Measurements from ENCODE around the gene FBXL20. TPM values are rescaled to one million over a fixed set of nuclear protein-coding genes. Genes with fewer than 3 reads are reported as not detected.

The FBXL20 gene
- total and polyA plus RNA-seq, 2 of the 8 experiments (the other 6 are each of a cell fraction or from before 2014, with no cell fraction given), result 5.5 to 11.0 TPM

DNA sequence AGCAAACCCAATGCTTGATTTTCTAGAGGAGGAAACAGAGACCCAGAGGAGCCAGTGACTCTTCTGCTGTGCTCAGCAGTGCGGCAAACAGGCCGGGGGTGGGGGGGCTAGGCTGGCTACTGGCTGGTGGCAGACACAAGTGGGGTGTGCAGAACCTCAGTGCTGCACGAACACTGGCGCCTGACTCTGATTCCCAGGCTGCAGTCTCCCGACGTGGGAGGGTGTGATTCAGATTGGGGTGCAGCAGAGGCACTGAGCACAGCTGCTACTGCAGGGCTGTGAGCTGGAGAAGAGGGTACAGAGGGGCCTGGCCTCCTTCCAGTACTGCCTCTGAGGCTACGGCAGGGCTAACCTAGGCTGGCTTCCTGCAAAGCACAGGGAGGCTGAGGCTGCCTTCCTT is 193.3 kb downstream of the FBXL20 start:
- peak overlapping the region; percentile 87; the same call in 1 of the 2 replicates for H2BK20ac ChIP-seq (ENCODE audit: low read length)
- peaks cover 0 to 5% of the 10 kb centered on the region in 2 experiments for H4K20me1 ChIP-seq (replicated peaks in 1 of 2; ENCODE audit: control insufficient read depth in 1 of 2, insufficient read depth in 2 of 2, low read length in 2 of 2)
- no peaks in the 10 kb centered on the region for H3K79me2 ChIP-seq (ENCODE audit: control insufficient read depth in 1 of 2, insufficient read depth in 2 of 2, low read length in 2 of 2)
- H4K8ac ChIP-seq (ENCODE audit: extremely low read depth, insufficient read depth, low read length), result peak overlapping the region; percentile 23; the same call in 1 of the 2 replicates
- no peaks in the 10 kb centered on the region for H3K9me3 ChIP-seq (ENCODE audit: insufficient read depth in 2 of 2, low read depth in 1 of 2, low read length in 1 of 2)
- H2AFZ ChIP-seq (ENCODE audit: low read length), result no peak overlapping the region
- H4K5ac ChIP-seq (ENCODE audit: insufficient read length, low read depth, low read length), result no peak overlapping the region
- peaks cover 5 to 32% (median 22%) of the 10 kb centered on the region in 4 experiments for H3K4me1 ChIP-seq (replicated peaks in 1 of 4; ENCODE audit: control insufficient read depth in 3 of 4, insufficient read depth in 4 of 4, low read length in 3 of 4)
- H2BK120ac ChIP-seq (replicated peaks; ENCODE audit: low read depth, low read length), result no peak overlapping the region
- peaks cover 15 to 22% (median 20%) of the 10 kb centered on the region in 4 experiments for H3K36me3 ChIP-seq (ENCODE audit: control insufficient read depth in 2 of 4, insufficient read depth in 4 of 4, low read length in 3 of 4)
- H3K79me1 ChIP-seq (ENCODE audit: low read depth, low read length), result no peaks in the 10 kb centered on the region
- H3K4me2 ChIP-seq (ENCODE audit: insufficient read depth in 1 of 2, low read depth in 2 of 2, low read length in 2 of 2), result no peak overlapping the region
- no peak overlapping the region for H3K4ac ChIP-seq (replicated peaks; ENCODE audit: insufficient read length, low read depth, low read length)
- 88% methylated on average over 7 of the region's 7 CpGs; no CpG with 5 or more reads in 1 of the 2 experiments for WGBS, 2 experiments (ENCODE audit: extremely low coverage in 1 of 2, insufficient coverage in 1 of 2, insufficient read length in 1 of 2, insufficient replicate concordance in 2 of 2, low coverage in 1 of 2, low lambda C conversion rate in 2 of 2, missing lambda C conversion rate in 1 of 2)
- no peak overlapping the region for H3K4me3 ChIP-seq (ENCODE audit: extremely low read depth in 1 of 4, insufficient read depth in 2 of 4, low read depth in 3 of 4, low read length in 4 of 4)
- peak overlapping the region; percentile 87; the same call in 1 of the 2 replicates for H2BK5ac ChIP-seq (ENCODE audit: low read depth, low read length)
- no peak overlapping the region for H3K9ac ChIP-seq (replicated peaks in 1 of 4; ENCODE audit: extremely low read depth in 1 of 4, low read depth in 3 of 4, low read length in 3 of 4)
- H2BK15ac ChIP-seq (ENCODE audit: low read length), result peak overlapping the region; percentile 83; the same call in 1 of the 2 replicates
- H3K23ac ChIP-seq (ENCODE audit: insufficient read length), result no peak overlapping the region
- FAIRE-seq (no peak), DNase-seq (ENCODE audit: low read depth in 1 of 2, low spot score in 2 of 2) (no peak)
- peak overlapping the region; percentile 84 for H4K91ac ChIP-seq (replicated peaks; ENCODE audit: insufficient read length, low read length)
- peaks cover 6% of the 10 kb centered on the region; the same call in 1 of the 2 replicates for H3K23me2 ChIP-seq (ENCODE audit: low read depth, low read length)
- peak overlapping the region; percentile 96; the same call in 1 of the 2 replicates for H2BK12ac ChIP-seq (ENCODE audit: low read depth, low read length)
- H3K27me3 ChIP-seq (replicated peaks in 1 of 4; ENCODE audit: control insufficient read depth in 3 of 4, extremely low read depth in 1 of 4, insufficient read depth in 3 of 4, low read length in 3 of 4), result peaks cover 0 to 4% (median 2%) of the 10 kb centered on the region in 4 experiments; a peak in 3 of 7 replicates
- CTCF ChIA-PET (ENCODE audit: partially characterized antibody), result interaction anchor here (0.6 to 24.1 kb wide), 15 partner anchors 9 to 1720 kb away, joined by 3 to 982 read pairs (median 4); partner anchors contain the start of genes CACNB1, RPL19 and STAC2
- POLR2A ChIA-PET (ENCODE audit: partially characterized antibody), result interaction anchor here (1.1 to 9.5 kb wide), 8 partner anchors 9 to 73 kb away, joined by 3 to 113 read pairs (median 36); partner anchors contain the start of genes CACNB1 and RPL19
- no peak overlapping the region for H3K56ac ChIP-seq (replicated peaks; ENCODE audit: insufficient read length, low read depth, low read length)
- no peak overlapping the region for H3K27ac ChIP-seq (ENCODE audit: low read depth, low read length)
- peak overlapping the region; percentile 85 for H3K18ac ChIP-seq (ENCODE audit: extremely low read depth, low read length)
- H3K14ac ChIP-seq (ENCODE audit: insufficient read length), result no peak overlapping the region
- H2AK5ac ChIP-seq (ENCODE audit: low read depth, low read length), result 0 out of 2 replicates have a peak overlapping the region, but pooled peaks have one; percentile 80
- TF ChIP-seq, protein P1, sequence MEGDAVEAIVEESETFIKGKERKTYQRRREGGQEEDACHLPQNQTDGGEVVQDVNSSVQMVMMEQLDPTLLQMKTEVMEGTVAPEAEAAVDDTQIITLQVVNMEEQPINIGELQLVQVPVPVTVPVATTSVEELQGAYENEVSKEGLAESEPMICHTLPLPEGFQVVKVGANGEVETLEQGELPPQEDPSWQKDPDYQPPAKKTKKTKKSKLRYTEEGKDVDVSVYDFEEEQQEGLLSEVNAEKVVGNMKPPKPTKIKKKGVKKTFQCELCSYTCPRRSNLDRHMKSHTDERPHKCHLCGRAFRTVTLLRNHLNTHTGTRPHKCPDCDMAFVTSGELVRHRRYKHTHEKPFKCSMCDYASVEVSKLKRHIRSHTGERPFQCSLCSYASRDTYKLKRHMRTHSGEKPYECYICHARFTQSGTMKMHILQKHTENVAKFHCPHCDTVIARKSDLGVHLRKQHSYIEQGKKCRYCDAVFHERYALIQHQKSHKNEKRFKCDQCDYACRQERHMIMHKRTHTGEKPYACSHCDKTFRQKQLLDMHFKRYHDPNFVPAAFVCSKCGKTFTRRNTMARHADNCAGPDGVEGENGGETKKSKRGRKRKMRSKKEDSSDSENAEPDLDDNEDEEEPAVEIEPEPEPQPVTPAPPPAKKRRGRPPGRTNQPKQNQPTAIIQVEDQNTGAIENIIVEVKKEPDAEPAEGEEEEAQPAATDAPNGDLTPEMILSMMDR (IDR thresholded peaks at IDR 0.05; ENCODE audit: control extremely low read depth in 1 of 3, insufficient read depth in 1 of 3, low read depth in 1 of 3, low read length in 3 of 3), result no peak
- no peak for TF ChIP-seq SP2 (IDR thresholded peaks at IDR 0.05; ENCODE audit: low read length)
- TF ChIP-seq SP1 (IDR thresholded peaks at IDR 0.05; ENCODE audit: low read depth, low read length), result no peak
- TF ChIP-seq NRF1 (IDR thresholded peaks at IDR 0.05; ENCODE audit: low read depth, low read length), result no peak
- TF ChIP-seq, protein P2, sequence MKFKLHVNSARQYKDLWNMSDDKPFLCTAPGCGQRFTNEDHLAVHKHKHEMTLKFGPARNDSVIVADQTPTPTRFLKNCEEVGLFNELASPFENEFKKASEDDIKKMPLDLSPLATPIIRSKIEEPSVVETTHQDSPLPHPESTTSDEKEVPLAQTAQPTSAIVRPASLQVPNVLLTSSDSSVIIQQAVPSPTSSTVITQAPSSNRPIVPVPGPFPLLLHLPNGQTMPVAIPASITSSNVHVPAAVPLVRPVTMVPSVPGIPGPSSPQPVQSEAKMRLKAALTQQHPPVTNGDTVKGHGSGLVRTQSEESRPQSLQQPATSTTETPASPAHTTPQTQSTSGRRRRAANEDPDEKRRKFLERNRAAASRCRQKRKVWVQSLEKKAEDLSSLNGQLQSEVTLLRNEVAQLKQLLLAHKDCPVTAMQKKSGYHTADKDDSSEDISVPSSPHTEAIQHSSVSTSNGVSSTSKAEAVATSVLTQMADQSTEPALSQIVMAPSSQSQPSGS (IDR thresholded peaks at IDR 0.05; ENCODE audit: low read length), result no peak
- TF ChIP-seq PHF8 (conservative IDR thresholded peaks at IDR 0.05; ENCODE audit: low read depth, low read length), result no peak
- no peak for TF ChIP-seq SAP30 (IDR thresholded peaks at IDR 0.05; ENCODE audit: insufficient read depth, insufficient replicate concordance, low read length)

Data from H1 (cell line).